GM12873 (cell line): ENCODE results near the gene PTPRR.

ENCODE experiments used
- CTCF ChIP-seq: IDR thresholded peaks from 2 replicates; pipeline ENCODE4 v1.5.1; 2012; ENCODE audit warnings: low read depth, mild to moderate bottlenecking, moderate library complexity, low read length, control low read depth; ENCODE audit not compliant: insufficient read depth; ENCODE audit errors: missing control alignments

PTPRR gene

DNA sequence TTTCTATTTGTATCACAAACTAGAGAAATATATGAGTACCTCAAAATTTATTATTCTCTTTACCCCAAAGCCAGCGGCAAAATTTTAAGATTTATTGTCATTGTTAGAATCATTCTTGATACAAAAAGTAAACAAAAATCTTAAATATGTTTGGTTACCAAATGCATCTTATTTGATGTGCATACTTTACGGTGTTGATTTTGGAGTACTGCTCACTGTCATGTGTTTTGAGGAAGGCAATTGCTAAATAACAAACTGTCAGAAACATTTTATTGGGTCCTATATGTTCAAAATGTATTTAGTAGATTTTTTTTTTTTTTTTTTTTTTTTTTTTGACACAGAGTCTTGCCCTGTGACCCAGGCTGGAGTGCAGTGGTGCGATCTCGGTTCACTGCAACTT is 124.9 kb downstream of the PTPRR start:
- no peak for TF ChIP-seq CTCF

DNA sequence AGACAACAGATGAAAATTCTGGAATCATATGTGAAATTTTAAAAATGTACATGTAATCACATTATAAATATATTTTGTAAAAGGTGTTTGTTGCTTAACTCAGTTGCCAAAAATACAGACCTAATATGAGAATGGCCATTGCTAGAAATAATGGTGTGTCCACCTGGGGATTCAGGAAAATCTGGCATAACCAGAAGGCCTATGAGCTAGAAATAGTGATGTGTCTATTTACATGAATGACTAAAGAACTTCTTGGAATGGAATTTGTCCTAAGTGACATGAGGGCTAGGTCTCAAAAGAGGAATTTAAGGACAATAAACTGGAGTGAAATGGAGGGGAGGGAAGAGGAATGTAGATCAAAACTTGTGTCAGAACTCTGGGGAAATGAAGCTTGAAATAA is 126.4 kb downstream of the PTPRR start:
- TF ChIP-seq CTCF = no peak

- TF ChIP-seq CTCF = no peak
Measured at GRCh38 chr12:70788774-70789173, 131.8 kb downstream of the PTPRR start.

- no peak for TF ChIP-seq CTCF
Measured at GRCh38 chr12:70787612-70788011, 132.9 kb downstream of the PTPRR start.

DNA sequence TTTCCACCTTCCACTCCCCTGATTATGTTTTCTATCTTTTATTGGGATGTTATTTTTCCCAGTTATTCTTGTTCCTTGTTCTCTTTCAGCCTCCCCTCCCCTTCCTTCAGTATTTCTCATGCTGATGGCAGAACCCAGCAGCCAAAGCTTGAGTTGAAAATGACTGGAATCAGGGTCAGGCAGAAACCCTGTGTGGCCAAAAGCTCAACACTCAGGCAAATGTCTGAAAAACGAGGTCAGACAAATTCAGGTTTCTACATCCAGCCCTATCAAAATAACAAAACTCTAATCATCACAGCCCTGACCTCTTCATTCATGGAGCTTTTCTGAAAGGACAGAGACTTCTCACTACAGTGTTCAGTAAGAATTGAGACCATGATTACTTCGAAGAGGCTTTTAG is 134.6 kb downstream of the PTPRR start:
- no peak for TF ChIP-seq CTCF

DNA sequence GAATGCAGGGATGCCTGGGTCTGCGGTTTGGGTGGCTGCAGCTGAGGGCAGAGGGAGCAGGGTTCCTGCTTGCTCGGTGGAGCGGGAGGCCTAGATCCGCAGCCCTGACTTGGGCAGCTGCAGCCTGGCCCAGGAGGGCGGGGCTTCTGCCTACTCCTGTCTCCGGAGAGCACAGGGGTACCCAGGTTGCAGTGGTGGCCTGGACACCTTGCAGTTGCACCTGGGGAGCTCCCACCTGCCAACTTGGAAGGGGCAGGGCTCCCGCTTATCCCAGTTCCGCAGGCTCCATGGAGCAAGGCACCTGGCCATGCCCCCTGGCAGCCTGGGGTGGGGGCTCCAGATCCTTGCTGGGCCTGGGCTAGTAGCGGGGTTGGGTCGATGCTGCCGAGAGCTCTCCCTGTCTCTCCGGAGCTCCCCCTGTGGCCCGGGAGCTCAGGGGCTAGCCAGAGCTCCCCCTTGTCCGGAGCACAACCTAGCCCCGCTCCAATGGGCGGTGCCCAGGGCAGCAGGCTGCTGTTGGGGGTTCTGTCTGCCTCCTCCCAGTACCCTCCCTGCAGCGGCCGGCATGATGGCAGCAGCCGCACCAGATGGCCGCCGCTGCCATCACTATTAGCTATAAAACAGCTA is 136.4 kb downstream of the PTPRR start:
- no peak for TF ChIP-seq CTCF

DNA sequence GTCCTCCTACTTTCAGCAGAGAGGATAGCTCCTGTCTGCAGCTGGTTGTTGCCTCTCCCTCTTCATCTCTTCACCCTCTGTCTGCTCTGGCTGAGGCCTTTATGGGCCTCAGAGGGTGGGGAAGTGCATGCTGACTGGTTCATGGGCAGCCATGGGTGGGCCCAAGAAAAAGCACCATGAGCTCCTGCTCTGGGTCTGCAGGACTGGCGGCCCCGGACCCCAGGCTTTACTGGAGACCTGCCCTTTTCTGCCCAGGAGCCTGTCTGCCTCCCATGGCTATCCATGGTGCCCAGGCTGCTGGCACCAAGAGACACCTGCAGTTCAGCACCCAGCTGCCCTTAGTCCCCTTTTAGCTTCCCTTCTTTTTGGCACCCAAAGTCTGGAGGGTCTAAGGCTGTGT is 137.1 kb downstream of the PTPRR start:
- TF ChIP-seq CTCF = no peak
